Measurements from ENCODE around the gene PDLIM5.

DNA sequence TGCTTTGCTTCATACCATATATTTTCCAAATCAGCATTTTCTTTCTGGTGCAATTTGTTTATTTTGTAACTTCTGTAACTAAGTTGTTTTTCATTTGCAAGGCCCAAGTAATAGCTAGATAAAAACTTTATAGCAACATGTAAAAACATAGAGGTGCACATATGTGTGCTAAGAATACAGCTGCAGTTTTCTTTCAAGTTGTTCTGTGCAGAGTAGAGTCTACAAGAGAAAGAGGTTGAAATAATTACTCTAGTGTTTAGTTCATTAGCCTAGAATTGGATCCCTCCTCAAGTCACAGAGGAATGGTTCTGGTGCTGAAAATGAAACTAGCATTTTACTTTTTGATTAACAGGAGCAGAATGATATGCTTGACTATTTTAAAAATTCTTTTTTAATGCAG lies 32.2 kb upstream of the PDLIM5 start:
- TF ChIP-seq EZH2 (IDR thresholded peaks at IDR 0.05; ENCODE audit: low read length) (no peak), CTCF (optimal IDR thresholded peaks at IDR 0.05 in 1 of 3, IDR thresholded peaks at IDR 0.05 in 1 of 3, conservative IDR thresholded peaks at IDR 0.05 in 1 of 3; ENCODE audit: extremely low read depth in 1 of 3, insufficient read depth in 2 of 3, low read length in 3 of 3) (no peak)
